IPS-NIHi11 (cell line): ENCODE data around the gene NUS1.
"Not testable (repeated sequence)": the region's sequence is repeated elsewhere in the genome, so short reads cannot be mapped to it uniquely, and the experiment has no call there.

ENCODE experiments used
- DNase-seq: peaks from one replicate; pipeline ENCODE4 v3.0.0; 2012; ENCODE audit warnings: mixed read lengths, low spot score

The NUS1 gene

GRCh38 chr6:117718895-117719294 lies 43.6 kb downstream of the NUS1 start:
- DNase-seq: no peak

GRCh38 chr6:117721520-117721919 lies 46.3 kb downstream of the NUS1 start:
- not testable (repeated sequence) for DNase-seq

GRCh38 chr6:117728626-117729025 lies 53.4 kb downstream of the NUS1 start:
- no peak for DNase-seq

- DNase-seq: no peak
These were observed 54.3 kb downstream of the NUS1 start for GRCh38 chr6:117729613-117730012.

GRCh38 chr6:117733341-117733740 lies 58.1 kb downstream of the NUS1 start:
- DNase-seq: no peak

GRCh38 chr6:117739869-117740268 lies 64.6 kb downstream of the NUS1 start:
- DNase-seq: no peak

GRCh38 chr6:117740605-117741004 lies 65.3 kb downstream of the NUS1 start:
- DNase-seq: no peak

- not testable (repeated sequence) for DNase-seq
These were observed 75.4 kb downstream of the NUS1 start for GRCh38 chr6:117750675-117751074.
